GM18511 (cell line): ENCODE data around the gene PRSS56.
"Not testable (repeated sequence)": the region's sequence is repeated elsewhere in the genome, so short reads cannot be mapped to it uniquely, and the experiment has no call there.

Experiments used
- ATAC-seq: cut with Tn5 transposase; IDR thresholded peaks from one replicate; pipeline ENCODE4 v1.9.1; 2021; ENCODE audit warnings: mild to moderate bottlenecking, moderate library complexity; ENCODE audit not compliant: unreplicated experiment

Gene PRSS56

GRCh38 chr2:232524771-232525170 is 4.6 kb downstream of the PRSS56 start:
- ATAC-seq, result no peak

- ATAC-seq, result no peak
These were observed 5.0 kb downstream of the PRSS56 start for GRCh38 chr2:232525199-232525598.

DNA sequence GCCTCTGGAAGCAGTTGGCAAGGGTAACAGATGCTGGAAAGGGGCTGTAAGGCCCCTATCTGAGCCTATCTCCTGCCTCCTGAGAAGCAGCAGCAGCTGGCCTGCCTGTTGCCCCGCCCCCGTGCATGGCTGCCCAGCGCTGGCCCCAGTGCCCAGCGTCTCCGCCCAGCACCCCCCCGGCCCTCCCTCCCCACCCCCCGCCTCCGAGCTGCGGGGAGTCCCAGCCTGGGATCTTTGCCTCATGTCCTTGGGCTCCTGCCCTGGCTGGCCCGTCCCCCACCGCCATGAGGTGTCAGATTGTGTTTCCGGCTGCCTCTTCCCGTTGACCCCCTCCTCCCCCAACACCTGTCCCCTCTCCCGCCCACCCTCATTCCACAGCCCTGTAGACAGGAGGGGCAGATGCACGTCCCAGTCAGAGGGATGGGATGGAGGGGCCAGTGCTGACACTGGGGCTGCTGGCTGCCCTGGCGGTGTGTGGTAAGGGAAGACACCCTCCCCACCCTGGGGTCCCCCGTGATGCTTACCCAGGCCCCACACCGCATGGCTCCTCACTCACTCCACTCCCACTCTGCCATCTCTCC is 5.7 kb downstream of the PRSS56 start, which contains the start of gene CHRND:
Gene CHRND (plus strand): TSS at position 370 of the 581 bp plus-strand sequence. CDS start 56 bp downstream, at position 426.
- no peak for ATAC-seq

GRCh38 chr2:232526372-232526941 is 6.3 kb downstream of the PRSS56 start:
- ATAC-seq, result no peak

DNA sequence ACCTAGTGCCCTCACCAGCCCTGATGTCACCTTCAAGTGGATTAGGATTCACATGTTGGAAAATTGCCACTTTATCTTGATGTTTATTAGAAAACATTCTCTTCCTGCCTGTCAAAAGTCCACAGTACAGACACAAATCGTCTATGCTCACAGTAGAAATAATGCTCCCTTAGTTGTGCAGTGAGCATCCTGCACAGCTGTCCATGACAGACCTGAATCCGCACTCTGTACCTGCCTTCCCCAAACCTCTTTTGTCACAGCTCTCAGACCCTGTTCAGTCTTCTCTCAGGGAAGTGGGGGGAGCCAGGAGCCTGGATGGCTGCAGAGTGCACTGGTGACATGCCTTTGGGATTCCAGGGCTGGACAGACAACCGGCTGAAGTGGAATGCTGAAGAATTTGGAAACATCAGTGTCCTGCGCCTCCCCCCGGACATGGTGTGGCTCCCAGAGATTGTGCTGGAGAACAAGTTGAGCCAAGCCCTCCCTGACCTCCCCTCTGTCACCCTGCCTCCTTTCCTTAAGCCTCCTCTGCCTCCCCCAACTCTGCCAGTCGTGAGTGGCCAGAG is 7.8 kb downstream of the PRSS56 start:
- no peak for ATAC-seq

DNA sequence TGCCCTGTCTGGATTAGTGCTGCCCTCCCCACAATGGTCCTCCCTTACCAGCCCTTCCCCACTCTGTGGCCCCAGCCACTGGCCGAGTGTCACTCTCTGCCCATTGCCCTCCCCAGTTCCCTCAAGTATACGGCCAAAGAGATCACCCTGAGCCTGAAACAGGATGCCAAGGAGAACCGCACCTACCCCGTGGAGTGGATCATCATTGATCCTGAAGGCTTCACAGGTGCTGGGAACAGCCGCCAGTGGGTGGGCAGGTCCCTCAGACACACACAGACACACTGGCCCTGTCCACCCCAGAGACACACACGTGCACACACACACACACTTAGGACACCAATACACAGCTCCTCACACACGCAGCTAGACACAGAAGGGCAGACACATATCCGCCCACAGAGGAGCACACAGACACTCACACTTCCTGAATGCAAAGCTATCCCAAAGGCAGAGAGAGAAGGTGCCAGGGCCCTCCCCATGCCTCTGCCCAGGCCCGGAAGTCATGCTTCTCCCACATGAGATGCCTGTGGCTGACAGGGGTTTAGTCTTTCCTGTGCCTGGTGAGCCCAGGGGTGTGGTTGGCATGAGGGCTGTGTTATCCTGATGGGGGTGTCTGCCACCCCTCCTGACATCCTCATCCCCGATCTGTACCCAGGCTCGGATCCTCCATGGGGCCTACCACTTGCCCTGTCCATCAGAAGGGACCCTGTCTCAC is 8.7 kb downstream of the PRSS56 start:
- no peak for ATAC-seq

- no peak for ATAC-seq
These were observed 9.8 kb downstream of the PRSS56 start for GRCh38 chr2:232529806-232530547.

DNA sequence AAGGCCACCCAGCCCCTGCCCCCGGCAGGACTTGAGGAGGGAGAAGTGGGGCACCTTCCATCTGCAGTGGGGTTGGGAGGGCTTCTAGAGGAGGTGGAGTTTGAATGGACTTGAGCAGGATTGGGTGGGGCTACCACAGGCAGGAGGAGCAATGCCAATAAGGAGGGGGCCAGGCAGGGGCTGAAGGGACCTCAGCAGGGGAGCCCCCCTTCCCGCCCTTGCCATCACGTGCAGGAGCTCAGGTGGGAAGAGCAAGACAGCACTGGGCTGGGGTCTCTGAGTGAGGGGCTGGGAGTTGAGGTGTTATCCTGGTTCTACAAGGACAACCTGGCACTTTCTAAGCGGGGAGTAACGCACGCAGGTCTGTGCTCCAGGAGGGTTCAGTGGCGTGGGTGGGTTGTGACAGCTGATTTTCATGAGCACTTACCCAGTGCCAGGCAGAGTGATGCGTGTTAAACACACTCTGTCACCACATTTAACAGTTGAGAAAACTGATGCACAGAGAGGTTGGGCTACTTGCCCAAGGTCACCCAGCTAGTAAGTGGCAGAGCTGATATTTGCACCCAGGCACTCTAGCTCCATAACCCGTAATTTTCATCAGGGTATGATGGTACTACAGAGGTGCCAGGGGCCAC is 10.6 kb downstream of the PRSS56 start:
- no peak for ATAC-seq

- ATAC-seq, result no peak
These were observed 12.2 kb downstream of the PRSS56 start for GRCh38 chr2:232532419-232532818.

GRCh38 chr2:232532821-232533220 is 12.6 kb downstream of the PRSS56 start:
- ATAC-seq, result not testable (repeated sequence)

DNA sequence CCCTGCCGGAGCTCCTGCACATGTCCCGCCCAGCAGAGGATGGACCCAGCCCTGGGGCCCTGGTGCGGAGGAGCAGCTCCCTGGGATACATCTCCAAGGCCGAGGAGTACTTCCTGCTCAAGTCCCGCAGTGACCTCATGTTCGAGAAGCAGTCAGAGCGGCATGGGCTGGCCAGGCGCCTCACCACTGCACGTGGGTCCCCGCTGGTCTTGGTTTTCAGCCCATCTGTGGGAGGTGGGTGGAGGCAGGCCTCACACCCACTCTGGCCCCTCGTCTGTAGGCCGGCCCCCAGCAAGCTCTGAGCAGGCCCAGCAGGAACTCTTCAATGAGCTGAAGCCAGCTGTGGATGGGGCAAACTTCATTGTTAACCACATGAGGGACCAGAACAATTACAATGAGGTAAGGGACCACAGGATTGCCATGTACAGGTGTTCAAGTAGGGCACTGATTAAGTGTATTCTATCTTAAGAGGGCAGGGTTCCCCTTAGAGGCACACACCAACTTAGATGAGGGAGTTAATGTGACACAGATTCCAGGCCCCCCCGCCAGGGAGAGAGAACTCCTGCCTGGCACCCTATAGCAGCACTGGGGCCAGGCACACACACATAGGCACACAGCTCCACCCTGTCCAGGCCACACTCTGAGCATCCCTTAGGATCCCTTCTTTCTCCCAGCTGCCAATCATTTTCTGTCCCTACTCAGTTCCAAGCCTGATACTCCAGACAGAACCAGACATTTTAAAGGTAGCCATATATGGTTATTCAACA is 13.9 kb downstream of the PRSS56 start:
- no peak for ATAC-seq

DNA sequence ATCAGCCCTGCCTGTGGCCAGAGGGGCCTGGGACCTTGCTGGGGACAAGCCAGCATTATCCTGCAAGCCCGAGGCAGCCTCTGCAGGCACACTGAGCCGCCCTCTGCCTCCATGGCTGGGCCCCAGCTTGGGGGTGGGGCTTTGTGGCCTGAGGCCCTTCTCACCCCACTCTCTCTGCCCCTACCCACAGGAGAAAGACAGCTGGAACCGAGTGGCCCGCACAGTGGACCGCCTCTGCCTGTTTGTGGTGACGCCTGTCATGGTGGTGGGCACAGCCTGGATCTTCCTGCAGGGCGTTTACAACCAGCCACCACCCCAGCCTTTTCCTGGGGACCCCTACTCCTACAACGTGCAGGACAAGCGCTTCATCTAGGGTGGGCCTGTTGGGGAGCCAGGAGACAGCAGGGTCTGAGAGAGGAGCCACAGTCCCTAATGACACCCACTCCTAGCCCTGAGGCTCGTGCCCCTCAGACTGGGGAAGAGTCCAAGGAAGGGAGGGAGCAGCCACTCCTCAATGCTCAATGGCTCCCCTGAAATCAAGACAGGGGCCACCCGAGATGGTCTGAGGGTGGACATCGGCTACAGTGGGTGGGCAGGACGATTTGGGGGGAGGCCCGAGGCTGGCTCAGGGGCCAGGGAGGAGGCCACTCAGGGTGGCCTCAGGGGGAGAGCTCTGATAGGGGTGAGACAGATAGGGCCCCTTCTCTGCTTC is 14.9 kb downstream of the PRSS56 start:
- no peak for ATAC-seq

DNA sequence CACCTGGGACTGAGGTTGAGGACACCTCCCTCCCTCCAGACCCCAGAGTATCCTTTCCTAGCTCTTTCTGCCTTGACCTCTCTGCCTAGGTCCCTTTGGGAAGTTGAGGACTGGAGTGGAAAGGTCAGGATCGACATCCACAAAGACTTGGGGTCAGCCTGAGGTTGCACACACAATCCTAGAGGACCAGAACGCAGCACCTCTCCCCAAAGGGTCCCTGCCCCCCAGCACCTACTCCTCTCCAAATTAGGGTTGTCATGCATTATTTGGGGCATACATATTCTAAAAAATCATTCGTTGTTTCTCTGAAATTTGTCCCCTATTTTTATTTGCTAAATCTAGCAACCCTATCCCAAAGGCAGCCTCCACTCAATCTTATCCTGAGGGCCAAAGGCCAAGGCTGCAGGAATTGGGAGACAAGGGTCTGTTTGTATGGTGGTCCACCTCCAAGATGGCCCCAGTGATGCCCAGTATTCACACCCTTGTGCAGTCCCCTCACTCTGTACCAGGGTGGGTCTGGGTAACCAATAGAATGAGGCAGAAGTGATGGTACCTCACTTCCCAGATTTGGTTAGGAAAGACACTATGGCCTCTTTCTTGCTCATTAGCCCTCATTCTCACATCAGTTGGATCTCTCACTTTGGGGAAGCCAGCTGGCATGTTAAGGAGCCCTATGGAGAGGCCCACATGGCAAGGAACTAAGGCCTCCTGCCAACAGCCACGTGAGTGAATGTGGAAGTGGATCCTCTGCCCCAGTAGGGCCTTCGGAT is 15.8 kb downstream of the PRSS56 start:
- no peak for ATAC-seq

DNA sequence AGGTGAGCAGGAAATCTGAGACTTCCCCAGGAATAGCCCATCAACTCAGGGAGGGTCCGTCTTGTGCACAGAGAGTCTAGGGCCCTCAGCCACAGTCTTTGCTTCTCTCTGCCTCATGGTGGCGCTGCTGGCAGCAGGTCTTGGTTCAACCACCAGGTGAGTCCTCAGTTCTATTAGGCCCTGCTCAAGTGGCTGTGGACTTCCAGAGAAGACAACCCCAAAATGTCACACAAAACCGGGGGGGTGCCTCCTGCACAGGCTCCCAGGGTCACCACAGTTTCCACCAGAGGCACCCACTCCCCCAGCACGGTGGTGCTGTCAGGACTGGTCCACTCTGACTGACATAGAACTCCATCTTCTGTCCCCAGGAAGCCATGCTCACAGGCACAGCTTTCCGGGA is 16.9 kb downstream of the PRSS56 start:
- ATAC-seq, result no peak

DNA sequence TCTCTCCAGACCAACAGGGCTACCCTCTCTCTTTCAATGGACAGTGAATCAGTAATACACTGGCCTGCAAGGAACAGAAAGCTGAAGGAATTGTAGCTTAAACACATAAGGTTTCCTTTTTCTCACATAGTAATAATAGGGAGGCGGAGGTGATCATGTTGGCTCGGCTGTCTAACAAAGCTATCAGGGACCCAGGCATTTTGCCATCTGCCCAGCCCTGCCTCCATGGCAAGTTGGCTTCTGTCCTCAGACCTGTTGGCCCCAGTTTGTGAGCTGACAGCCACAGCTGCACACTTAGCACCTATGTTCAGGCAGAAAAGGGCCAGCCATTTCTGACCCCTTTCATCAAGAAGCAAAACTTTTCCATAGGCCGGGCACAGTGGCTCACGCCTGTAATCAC is 17.3 kb downstream of the PRSS56 start:
- ATAC-seq, result no peak

- ATAC-seq, result no peak
These were observed 18.5 kb downstream of the PRSS56 start for GRCh38 chr2:232538671-232539070.

GRCh38 chr2:232539298-232540231 is 19.4 kb downstream of the PRSS56 start, which contains the start of gene CHRNG:
Gene CHRNG (plus strand): TSS chr2:232539692. CDS start chr2:232539748, 56 bp downstream.
- ATAC-seq, result no peak
